ENCODE results near the gene RDH11. TPM values are rescaled to one million over a fixed set of nuclear protein-coding genes. Genes with fewer than 3 reads are reported as not detected.

RDH11 gene
- total and polyA plus RNA-seq, 10 of the 15 experiments (the other 5 are each of a cell fraction or from before 2014, with no cell fraction given): 49.7 to 161 (median 77.2) TPM

DNA sequence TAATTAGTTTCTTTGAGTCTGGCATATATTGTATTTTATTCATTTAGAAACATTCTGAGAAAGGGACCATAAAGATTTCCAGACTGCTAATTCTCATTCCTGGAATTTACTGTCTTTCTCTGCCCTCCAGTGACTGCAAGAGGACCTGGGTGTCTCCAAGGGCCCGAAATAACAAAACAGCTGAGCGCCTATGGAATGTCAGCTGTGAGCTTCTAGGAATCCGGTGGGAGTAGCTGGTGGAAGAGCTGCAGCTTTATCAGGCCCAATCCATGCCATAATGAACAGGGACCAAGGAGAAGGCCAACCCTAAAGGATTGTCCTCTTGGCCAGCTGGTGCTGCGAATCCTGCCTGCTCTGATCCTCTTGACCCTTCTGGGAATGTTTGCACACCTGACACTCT lies 38.1 kb upstream of the RDH11 start (continued):
- TF ChIP-seq, protein P1, sequence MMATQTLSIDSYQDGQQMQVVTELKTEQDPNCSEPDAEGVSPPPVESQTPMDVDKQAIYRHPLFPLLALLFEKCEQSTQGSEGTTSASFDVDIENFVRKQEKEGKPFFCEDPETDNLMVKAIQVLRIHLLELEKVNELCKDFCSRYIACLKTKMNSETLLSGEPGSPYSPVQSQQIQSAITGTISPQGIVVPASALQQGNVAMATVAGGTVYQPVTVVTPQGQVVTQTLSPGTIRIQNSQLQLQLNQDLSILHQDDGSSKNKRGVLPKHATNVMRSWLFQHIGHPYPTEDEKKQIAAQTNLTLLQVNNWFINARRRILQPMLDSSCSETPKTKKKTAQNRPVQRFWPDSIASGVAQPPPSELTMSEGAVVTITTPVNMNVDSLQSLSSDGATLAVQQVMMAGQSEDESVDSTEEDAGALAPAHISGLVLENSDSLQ (IDR thresholded peaks at IDR 0.05): no peak
- TF ChIP-seq NFYA (IDR thresholded peaks at IDR 0.05; ENCODE audit: borderline replicate concordance, low read depth, low read length) (no peak), FOS (IDR thresholded peaks at IDR 0.05; ENCODE audit: borderline replicate concordance, extremely low read depth, insufficient read length) (no peak), JUNB (IDR thresholded peaks at IDR 0.05) (no peak)

DNA sequence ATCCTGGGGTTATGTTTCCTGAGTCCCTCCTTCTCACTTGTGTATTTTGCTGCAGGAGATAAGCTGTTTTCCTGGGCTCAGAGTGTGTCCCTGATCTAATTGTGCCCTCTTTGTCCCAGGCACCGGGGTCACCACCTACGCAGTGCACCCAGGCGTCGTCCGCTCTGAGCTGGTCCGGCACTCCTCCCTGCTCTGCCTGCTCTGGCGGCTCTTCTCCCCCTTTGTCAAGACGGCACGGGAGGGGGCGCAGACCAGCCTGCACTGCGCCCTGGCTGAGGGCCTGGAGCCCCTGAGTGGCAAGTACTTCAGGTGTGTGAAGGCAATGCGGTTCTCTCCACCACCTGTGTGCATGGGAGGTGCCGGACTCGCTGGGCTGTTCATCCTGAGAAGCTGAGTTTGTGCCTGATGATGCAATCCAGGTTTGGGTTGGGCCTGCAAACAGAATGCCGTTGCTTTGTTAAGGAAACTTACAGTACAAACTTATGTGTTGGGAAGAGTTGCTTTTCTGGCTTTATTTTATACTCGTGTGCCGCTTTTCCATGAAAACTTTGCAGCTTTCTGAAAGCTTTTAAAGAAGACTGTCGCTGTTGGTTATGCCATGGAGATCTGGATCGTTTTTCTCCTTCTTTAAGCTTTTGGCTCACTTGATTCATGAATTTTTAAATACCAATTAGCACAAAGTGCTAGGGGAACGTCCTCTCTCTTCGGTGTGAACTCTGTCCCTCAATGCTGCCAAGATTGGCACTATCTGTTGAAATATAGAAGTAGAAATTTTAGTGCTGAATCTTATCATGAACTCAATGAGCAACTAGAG lies 33.7 kb upstream of the RDH11 start:
- CTCF ChIA-PET: no interaction called here
- WGBS (ENCODE audit: insufficient coverage, insufficient replicate concordance, low lambda C conversion rate, missing lambda C conversion rate): 58% methylated on average over 21 of the region's 21 CpGs
- H3K36me3 ChIP-seq (ENCODE audit: control insufficient read depth in 2 of 2, insufficient read depth in 2 of 2, low read length in 1 of 2): no peaks in the 10 kb centered on the region
- H3K4me2 ChIP-seq (ENCODE audit: control insufficient read depth, insufficient read depth): no peak overlapping the region
- H3K27ac ChIP-seq (ENCODE audit: control insufficient read depth, insufficient read depth): no peak overlapping the region
- intact Hi-C loops (cut with micrococcal nuclease; ENCODE audit: unreplicated experiment): no loop called here
- H3K27me3 ChIP-seq (replicated peaks in 1 of 2; ENCODE audit: control insufficient read depth in 2 of 2, insufficient read depth in 2 of 2, low read length in 1 of 2): no peaks in the 10 kb centered on the region
- RAD21 ChIA-PET (ENCODE audit: unreplicated experiment): no interaction called here
- SMC1A ChIA-PET (ENCODE audit: uncharacterized antibody, unreplicated experiment): interaction anchor here (1.8 kb wide), 1 partner anchor 25 kb away, joined by 4 read pairs; no protein-coding TSS in a partner anchor
- no peak for FAIRE-seq
- no peaks in the 10 kb centered on the region for H3K79me2 ChIP-seq (ENCODE audit: control insufficient read depth, insufficient read depth, low read length)
- POLR2A ChIA-PET: interaction anchor here (0.7 to 1.0 kb wide), 2 partner anchors 18 to 1478 kb away, joined by 3 to 4 read pairs; no protein-coding TSS in a partner anchor
- H3K9me3 ChIP-seq (replicated peaks; ENCODE audit: control insufficient read depth, insufficient read depth, low read length): no peaks in the 10 kb centered on the region
- no peak for ATAC-seq
- H2AFZ ChIP-seq (ENCODE audit: control insufficient read depth, low read depth, low read length): no peak overlapping the region
- BruUV-seq (replicated peaks): no TSS peak
- H3K4me3 ChIP-seq: no peak overlapping the region
- no peak for DNase-seq (ENCODE audit: low read depth, low spot score)
- H4K20me1 ChIP-seq (ENCODE audit: control insufficient read depth, insufficient read depth): no peaks in the 10 kb centered on the region
- no peaks in the 10 kb centered on the region for H3K4me1 ChIP-seq (ENCODE audit: control insufficient read depth, insufficient read depth, low read length)
- in situ Hi-C loops (cut with MboI): no loop called here
- no peak overlapping the region for H3K9ac ChIP-seq (ENCODE audit: control insufficient read depth, insufficient read depth, low read length)
- TF ChIP-seq ZNF217 (IDR thresholded peaks at IDR 0.05) (no peak), PAX8 (IDR thresholded peaks at IDR 0.05) (no peak), KDM1A (IDR thresholded peaks at IDR 0.05; ENCODE audit: borderline replicate concordance) (no peak), SP1 (IDR thresholded peaks at IDR 0.05; ENCODE audit: low read depth, low read length) (no peak), SIN3A (IDR thresholded peaks at IDR 0.05; ENCODE audit: low read depth, low read length) (no peak)
- TF ChIP-seq, protein P2, sequence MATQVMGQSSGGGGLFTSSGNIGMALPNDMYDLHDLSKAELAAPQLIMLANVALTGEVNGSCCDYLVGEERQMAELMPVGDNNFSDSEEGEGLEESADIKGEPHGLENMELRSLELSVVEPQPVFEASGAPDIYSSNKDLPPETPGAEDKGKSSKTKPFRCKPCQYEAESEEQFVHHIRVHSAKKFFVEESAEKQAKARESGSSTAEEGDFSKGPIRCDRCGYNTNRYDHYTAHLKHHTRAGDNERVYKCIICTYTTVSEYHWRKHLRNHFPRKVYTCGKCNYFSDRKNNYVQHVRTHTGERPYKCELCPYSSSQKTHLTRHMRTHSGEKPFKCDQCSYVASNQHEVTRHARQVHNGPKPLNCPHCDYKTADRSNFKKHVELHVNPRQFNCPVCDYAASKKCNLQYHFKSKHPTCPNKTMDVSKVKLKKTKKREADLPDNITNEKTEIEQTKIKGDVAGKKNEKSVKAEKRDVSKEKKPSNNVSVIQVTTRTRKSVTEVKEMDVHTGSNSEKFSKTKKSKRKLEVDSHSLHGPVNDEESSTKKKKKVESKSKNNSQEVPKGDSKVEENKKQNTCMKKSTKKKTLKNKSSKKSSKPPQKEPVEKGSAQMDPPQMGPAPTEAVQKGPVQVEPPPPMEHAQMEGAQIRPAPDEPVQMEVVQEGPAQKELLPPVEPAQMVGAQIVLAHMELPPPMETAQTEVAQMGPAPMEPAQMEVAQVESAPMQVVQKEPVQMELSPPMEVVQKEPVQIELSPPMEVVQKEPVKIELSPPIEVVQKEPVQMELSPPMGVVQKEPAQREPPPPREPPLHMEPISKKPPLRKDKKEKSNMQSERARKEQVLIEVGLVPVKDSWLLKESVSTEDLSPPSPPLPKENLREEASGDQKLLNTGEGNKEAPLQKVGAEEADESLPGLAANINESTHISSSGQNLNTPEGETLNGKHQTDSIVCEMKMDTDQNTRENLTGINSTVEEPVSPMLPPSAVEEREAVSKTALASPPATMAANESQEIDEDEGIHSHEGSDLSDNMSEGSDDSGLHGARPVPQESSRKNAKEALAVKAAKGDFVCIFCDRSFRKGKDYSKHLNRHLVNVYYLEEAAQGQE (IDR thresholded peaks at IDR 0.05; ENCODE audit: low read depth, low read length): no peak
- TF ChIP-seq, protein P3, sequence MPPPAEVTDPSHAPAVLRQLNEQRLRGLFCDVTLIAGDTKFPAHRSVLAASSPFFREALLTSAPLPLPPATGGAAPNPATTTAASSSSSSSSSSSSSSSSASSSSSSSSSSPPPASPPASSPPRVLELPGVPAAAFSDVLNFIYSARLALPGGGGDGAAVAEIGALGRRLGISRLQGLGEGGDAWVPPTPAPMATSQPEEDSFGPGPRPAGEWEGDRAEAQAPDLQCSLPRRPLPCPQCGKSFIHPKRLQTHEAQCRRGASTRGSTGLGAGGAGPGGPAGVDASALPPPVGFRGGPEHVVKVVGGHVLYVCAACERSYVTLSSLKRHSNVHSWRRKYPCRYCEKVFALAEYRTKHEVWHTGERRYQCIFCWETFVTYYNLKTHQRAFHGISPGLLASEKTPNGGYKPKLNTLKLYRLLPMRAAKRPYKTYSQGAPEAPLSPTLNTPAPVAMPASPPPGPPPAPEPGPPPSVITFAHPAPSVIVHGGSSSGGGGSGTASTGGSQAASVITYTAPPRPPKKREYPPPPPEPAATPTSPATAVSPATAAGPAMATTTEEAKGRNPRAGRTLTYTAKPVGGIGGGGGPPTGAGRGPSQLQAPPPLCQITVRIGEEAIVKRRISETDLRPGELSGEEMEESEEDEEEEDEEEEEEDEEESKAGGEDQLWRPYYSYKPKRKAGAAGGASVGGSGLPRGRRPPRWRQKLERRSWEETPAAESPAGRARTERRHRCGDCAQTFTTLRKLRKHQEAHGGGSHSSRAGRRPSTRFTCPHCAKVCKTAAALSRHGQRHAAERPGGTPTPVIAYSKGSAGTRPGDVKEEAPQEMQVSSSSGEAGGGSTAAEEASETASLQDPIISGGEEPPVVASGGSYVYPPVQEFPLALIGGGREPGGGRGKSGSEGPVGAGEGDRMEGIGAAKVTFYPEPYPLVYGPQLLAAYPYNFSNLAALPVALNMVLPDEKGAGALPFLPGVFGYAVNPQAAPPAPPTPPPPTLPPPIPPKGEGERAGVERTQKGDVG (CRISPR knock-in tag; IDR thresholded peaks at IDR 0.05): no peak
